Epithelial cell of esophagus (primary cell): ENCODE data around the gene IFNA8.

Source experiments
- DNase-seq: peaks from one replicate; pipeline ENCODE4 v3.0.0; 2010; ENCODE audit warnings: low read depth
- H3K4me3 ChIP-seq: 2 replicates; pipeline ENCODE4 v1.5.1; 2011; ENCODE audit warnings: mild to moderate bottlenecking, low read length, control low read depth
- CTCF ChIP-seq: IDR thresholded peaks from 2 replicates; pipeline ENCODE4 v1.5.1; 2011; ENCODE audit warnings: low read depth, mild to moderate bottlenecking, low read length, control low read depth, inconsistent platforms; ENCODE audit not compliant: insufficient read depth; ENCODE audit errors: missing control alignments

The IFNA8 gene

GRCh38 chr9:21412107-21412506, 3.2 kb downstream of the IFNA8 start:
- no peak overlapping the region for H3K4me3 ChIP-seq
- DNase-seq = no peak
- TF ChIP-seq CTCF = no peak

- H3K4me3 ChIP-seq = no peak overlapping the region
- no peak for TF ChIP-seq CTCF
- no peak for DNase-seq
These were observed 4.2 kb downstream of the IFNA8 start for GRCh38 chr9:21413151-21413550.

- DNase-seq = no peak
- TF ChIP-seq CTCF = peak; percentile 21
- no peak overlapping the region for H3K4me3 ChIP-seq
These were observed 4.7 kb downstream of the IFNA8 start for GRCh38 chr9:21413624-21414023.

- DNase-seq = no peak
- no peak overlapping the region for H3K4me3 ChIP-seq
- no peak for TF ChIP-seq CTCF
These were observed 5.5 kb downstream of the IFNA8 start for GRCh38 chr9:21414220-21414940.

- H3K4me3 ChIP-seq = no peak overlapping the region
- TF ChIP-seq CTCF = no peak
- no peak for DNase-seq
These were observed 6.8 kb downstream of the IFNA8 start for GRCh38 chr9:21415493-21416267.

- DNase-seq = no peak
- no peak for TF ChIP-seq CTCF
- H3K4me3 ChIP-seq = no peak overlapping the region
These were observed 19.3 kb downstream of the IFNA8 start for GRCh38 chr9:21428235-21428634.
